Mesothelial cell of epicardium (in vitro differentiated cells): Measurements from ENCODE around the gene CAB39. TPM values are rescaled to one million over a fixed set of nuclear protein-coding genes. Genes with fewer than 3 reads are reported as not detected.

Experiments
- DNase-seq, 2 experiments: peaks; one replicate each; pipeline ENCODE4 v3.0.0; 2021; ENCODE audit warnings: low spot score in 2 of 2; ENCODE audit not compliant: unreplicated experiment in 2 of 2
- H3K27ac Mint-ChIP-seq: 2 replicates; pipeline ENCODE4 v1.8.0; 2021; ENCODE audit warnings: mixed read lengths
- H3K27me3 Mint-ChIP-seq: 2 replicates; pipeline ENCODE4 v1.8.0; 2021; ENCODE audit warnings: low read depth, mixed read lengths
- H3K36me3 Mint-ChIP-seq: 2 replicates; pipeline ENCODE4 v1.8.0; 2021; ENCODE audit warnings: mixed read lengths
- H3K4me1 Mint-ChIP-seq: 2 replicates; pipeline ENCODE4 v1.8.0; 2021; ENCODE audit warnings: mixed read lengths
- H3K4me3 Mint-ChIP-seq: 2 replicates; pipeline ENCODE4 v1.8.0; 2021; ENCODE audit warnings: mild to moderate bottlenecking, moderate library complexity, mixed read lengths
- H3K9me3 Mint-ChIP-seq: 2 replicates; pipeline ENCODE4 v1.8.0; 2021; ENCODE audit warnings: mixed read lengths
- CTCF ChIP-seq: fragments of 200-600 bp; sonication (generic); IDR thresholded peaks from one replicate; pipeline ENCODE4 v1.5.0; 2021; ENCODE audit warnings: antibody characterized with exemption; ENCODE audit not compliant: unreplicated experiment
- total RNA-seq: library from RNA; stranded (reverse); gene quantifications from 3 replicates; pipeline ENCODE4 v1.2.1, GENCODE V29; 2021

CAB39 gene
- total RNA-seq, 1 donor from 2014 or later = 41.7 TPM

- no peak for DNase-seq
- Mint-ChIP-seq H3K4me1 (peaks cover 31% of the 10 kb centered on the region), H3K27ac (peak overlapping the region; percentile 84), H3K27me3 (no peaks in the 10 kb centered on the region), H3K9me3 (no peaks in the 10 kb centered on the region), H3K36me3 (peaks cover 11% of the 10 kb centered on the region), H3K4me3 (no peak overlapping the region)
- TF ChIP-seq CTCF = no peak
Observed at GRCh38 chr2:230811508-230811907, 98.9 kb downstream of the CAB39 start.

- no peak for DNase-seq
- Mint-ChIP-seq H3K4me3 (no peak overlapping the region), H3K4me1 (peaks cover 31% of the 10 kb centered on the region)
Observed at GRCh38 chr2:230812033-230812432, 99.4 kb downstream of the CAB39 start.

GRCh38 chr2:230814616-230815015 is 102.0 kb downstream of the CAB39 start:
- no peaks in the 10 kb centered on the region for H3K27me3 Mint-ChIP-seq
- H3K4me3 Mint-ChIP-seq = no peak overlapping the region

More at GRCh38 chr2:230812033-230812432, 99.4 kb downstream of the CAB39 start:
- Mint-ChIP-seq H3K27me3 (no peaks in the 10 kb centered on the region), H3K9me3 (no peaks in the 10 kb centered on the region), H3K36me3 (peaks cover 11% of the 10 kb centered on the region), H3K27ac (peak overlapping the region; percentile 84)
- no peak for TF ChIP-seq CTCF

GRCh38 chr2:230815088-230815487 is 102.4 kb downstream of the CAB39 start:
- H3K27ac Mint-ChIP-seq = no peak overlapping the region
- no peak overlapping the region for H3K4me3 Mint-ChIP-seq
- H3K27me3 Mint-ChIP-seq = no peaks in the 10 kb centered on the region
- DNase-seq = no peak
- peaks cover 22% of the 10 kb centered on the region for H3K36me3 Mint-ChIP-seq
- peaks cover 31% of the 10 kb centered on the region for H3K4me1 Mint-ChIP-seq
- no peak for TF ChIP-seq CTCF
- H3K9me3 Mint-ChIP-seq = no peaks in the 10 kb centered on the region

More at GRCh38 chr2:230814616-230815015, 102.0 kb downstream of the CAB39 start:
- no peak for DNase-seq
- Mint-ChIP-seq H3K9me3 (no peaks in the 10 kb centered on the region), H3K4me1 (peaks cover 31% of the 10 kb centered on the region), H3K36me3 (peaks cover 22% of the 10 kb centered on the region), H3K27ac (no peak overlapping the region)
- TF ChIP-seq CTCF = peak; percentile 27

- DNase-seq = no peak
- TF ChIP-seq CTCF = no peak
- Mint-ChIP-seq H3K4me3 (no peak overlapping the region), H3K27ac (no peak overlapping the region), H3K4me1 (peaks cover 23% of the 10 kb centered on the region), H3K36me3 (peaks cover 20% of the 10 kb centered on the region), H3K9me3 (no peaks in the 10 kb centered on the region), H3K27me3 (no peaks in the 10 kb centered on the region)
Observed at GRCh38 chr2:230816735-230817134, 104.1 kb downstream of the CAB39 start.

- Mint-ChIP-seq H3K27me3 (no peaks in the 10 kb centered on the region), H3K4me3 (no peak overlapping the region), H3K27ac (no peak overlapping the region), H3K36me3 (peaks cover 15% of the 10 kb centered on the region), H3K4me1 (peaks cover 7% of the 10 kb centered on the region), H3K9me3 (no peaks in the 10 kb centered on the region)
- no peak for DNase-seq
- no peak for TF ChIP-seq CTCF
Observed at GRCh38 chr2:230819433-230819832, 106.8 kb downstream of the CAB39 start.
